Hematopoietic multipotent progenitor cell treated with erythropoietin and hydrocortisone succinate and interleukin-3 and kit ligand, for 15 days (in vitro differentiated cells): ENCODE results near the gene TXNL1.
"Not testable (repeated sequence)": the region's sequence is repeated elsewhere in the genome, so short reads cannot be mapped to it uniquely, and the experiment has no call there.

Source experiments
- DNase-seq: peaks from one replicate; pipeline ENCODE4 v3.0.0-alpha.2; 2015; ENCODE audit warnings: low spot score

Gene TXNL1

DNA sequence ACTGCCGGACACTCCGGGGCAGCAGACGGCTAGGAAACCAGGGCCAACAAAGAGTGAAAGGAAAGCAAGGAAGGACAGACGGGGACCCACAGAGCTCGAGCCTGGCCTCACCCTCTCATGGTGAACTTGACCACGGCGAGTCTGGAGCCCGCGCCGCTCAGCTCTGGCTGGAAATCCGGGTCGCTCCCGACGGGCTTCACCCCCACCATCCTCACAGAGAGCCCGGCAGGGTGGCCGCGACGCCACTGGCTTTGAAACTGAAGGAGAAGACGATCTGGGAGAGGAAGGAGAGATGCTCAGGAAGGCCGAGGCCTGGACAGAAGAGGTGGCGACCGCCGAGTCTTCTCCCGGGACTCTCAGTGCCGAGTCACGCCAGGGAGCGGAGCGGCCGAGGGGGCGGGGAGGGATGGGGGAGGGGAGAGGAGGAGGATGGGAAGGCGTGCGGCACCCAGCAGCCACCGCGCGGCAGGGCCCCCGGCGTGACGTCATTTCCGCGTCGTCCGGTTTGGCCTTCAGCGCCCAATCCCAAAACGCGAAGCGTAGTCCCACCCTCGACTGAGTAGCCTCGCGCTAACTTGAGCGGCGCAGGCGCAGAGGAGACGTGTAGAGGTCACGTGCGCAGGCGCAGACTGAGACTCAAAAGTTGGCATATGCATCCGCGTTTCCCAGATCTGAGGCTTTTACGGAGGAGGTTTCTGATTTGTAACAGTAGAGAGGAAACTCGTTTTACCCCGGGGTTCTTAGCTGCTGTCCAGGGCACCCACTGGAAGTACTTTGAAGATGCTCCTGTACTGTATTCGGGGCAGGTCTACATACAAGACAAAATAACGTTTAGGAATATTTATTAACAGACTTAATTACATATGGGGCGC, at the start of gene TXNL1:
TXNL1 (minus strand) TSS at position 361 of the 872 bp plus-strand sequence; CDS start at position 209, 152 bp downstream.
- DNase-seq = peak; percentile 100

GRCh38 chr18:56684277-56684676, 45.9 kb upstream of the TXNL1 start:
- no peak for DNase-seq

DNA sequence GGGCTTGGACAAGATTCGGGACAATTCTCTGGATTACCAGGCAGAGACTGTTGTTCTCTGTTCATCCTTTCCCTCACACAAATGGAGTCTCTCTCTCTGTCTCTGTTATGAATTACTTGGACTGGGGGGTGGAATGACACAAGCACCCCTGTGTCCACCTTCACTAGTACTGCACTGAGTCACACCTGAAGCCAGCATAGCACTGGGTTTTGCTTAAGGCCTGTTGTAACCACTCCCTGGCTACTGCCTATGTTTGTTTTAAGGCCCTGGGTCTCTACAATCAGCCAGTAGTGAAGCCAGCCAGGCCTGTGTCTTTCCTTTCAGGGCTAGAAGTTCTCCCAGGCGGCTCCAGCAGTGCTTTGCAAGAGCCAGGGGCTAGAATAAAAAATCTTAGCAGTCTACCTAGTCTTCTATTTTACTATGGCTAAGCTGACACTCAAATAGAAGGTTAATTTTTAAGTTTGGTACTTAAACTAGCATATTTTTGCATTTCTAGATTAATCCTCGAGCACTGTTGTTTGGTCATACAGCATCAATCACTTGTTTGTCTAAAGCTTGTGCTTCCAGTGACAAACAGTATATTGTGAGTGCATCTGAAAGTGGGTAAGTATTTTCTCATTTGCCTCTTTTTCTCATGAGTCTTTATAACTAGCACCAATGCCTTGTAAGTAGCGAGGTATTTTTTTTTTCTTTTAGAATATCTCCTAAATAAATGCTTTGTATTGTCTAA, 40.6 kb upstream of the TXNL1 start:
- DNase-seq = no peak

GRCh38 chr18:56676639-56677038, 38.2 kb upstream of the TXNL1 start:
- DNase-seq = no peak

- no peak for DNase-seq
Measured at GRCh38 chr18:56672981-56673380, 34.6 kb upstream of the TXNL1 start.

DNA sequence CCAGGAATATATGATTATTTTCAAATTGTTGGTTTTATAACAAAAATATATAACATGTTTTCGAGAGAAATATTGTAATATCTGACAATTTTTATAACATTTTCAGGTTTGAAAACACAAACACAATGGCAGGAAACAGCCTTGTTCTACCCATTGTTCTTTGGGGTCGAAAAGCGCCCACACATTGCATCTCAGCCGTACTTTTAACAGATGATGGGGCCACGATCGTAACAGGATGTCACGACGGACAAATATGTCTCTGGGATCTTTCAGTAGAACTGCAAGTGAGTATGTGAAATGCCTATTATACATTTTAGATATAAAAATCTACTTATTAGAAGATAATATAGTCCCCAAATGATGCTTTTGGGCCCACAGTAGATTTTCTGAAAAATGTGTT, 34.0 kb upstream of the TXNL1 start:
- DNase-seq = no peak

GRCh38 chr18:56662902-56663301, 24.5 kb upstream of the TXNL1 start:
- DNase-seq = no peak

DNA sequence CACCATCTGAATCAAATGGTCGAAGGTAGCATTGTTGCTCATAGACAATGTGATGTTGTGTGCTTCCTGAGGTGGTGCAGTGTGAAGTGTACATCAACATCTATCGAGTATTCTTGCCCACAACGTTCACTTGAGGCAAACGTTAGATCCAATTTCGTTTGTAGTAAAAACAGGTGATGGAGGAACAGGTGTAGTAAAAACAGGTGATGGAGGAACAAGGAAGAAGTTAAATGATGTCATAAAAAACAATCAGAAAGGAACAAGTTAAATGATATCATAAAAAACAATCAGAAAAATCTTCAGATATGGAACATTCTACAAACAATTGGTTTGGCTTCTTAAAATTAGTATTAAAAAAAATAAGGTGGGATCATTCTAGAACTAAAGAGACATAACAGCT, 24.1 kb upstream of the TXNL1 start:
- DNase-seq = no peak

DNA sequence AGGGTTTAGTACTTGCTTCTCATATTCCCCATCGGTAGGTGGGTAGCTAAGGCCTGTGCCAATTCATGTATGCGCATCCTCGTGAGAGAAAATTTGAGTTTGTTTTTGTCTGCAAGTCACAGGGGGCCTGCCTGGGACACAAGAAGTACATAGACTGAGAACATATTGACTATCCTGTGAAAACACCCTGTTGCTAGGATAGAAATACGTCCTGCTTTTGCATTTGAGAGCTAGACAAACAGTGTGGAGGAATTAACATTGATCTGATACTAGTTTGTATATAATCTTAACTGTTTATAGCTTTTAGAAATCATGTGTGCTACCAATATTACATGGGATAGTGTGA, 23.6 kb upstream of the TXNL1 start:
- no peak for DNase-seq

GRCh38 chr18:56661360-56662062, 23.1 kb upstream of the TXNL1 start:
- DNase-seq = no peak

DNA sequence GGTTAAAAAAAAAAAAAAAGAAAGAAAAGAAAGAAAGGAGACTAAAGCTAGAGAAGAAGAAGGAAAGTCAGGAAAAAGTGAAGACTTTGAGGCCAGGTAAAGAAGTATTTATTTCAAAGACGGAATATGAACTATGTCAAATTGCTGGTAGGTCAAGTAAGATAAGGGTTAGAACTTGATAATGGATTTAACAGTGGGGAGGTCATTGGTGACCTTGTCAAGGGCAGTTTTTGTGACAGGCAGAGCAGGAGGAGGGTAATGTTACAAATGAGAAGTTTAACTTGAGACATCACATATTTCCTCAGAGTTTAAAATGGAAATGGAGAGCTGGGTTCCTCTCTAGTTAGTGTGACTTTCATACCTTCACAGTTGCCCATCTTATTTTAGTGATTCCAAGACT, 22.3 kb upstream of the TXNL1 start:
- DNase-seq = no peak

- no peak for DNase-seq
Measured at GRCh38 chr18:56659111-56659510, 20.7 kb upstream of the TXNL1 start.

DNA sequence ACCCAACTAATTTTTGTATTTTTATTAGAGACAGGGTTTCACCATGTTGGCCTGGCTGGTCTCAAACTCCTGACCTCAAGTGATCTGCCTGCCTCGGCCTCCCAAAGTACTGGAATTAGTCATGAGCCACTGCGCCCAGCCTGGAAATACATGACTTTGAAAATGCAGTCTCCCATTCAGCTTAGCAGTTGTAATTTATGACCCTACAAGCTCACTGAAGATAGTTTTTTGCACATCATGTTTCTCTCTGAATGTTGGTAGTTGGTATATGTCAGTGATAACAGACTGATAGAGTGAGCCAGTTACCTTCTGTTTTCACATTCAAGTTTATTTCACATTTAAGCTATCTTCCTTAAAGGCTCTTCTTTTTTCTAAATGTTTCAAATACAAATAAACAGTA, 19.9 kb upstream of the TXNL1 start:
- no peak for DNase-seq

DNA sequence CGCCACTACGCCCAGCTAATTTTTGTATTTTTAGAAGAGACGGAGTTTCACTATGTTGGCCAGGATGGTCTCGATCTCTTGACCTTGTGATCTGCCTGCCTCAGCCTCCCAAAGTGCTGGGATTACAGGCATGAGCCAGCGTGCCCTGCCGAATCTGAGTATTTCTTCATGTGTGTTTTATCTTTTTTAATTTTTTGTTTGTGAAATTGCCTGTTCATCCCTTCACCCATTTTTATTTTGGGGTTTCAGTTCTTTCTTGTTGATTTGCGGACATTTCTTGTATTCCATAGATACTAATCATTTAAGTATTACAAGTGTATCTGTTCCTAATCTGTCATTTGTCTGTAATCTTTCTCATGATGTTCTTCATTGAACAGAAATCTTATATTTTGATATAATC, 15.9 kb upstream of the TXNL1 start:
- not testable (repeated sequence) for DNase-seq

DNA sequence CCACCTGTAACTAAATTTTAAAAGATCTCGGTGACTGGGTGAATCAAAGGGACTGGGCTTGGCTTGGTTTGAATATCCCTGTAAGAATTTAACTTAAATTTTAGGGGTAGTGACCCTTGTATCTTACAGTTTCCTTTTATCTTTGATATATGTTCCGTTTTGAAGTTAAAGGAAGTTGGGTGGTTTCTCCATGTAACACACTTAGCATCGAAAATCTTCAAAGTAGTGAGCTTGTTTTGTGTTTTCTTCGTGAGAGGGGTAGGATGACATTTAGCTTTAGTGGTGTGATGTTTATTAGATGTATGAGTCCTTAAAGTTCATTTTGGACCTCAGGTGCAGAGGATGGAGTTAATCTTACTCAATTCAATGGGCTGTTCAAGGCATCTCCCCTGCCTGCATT, 14.4 kb upstream of the TXNL1 start:
- no peak for DNase-seq

DNA sequence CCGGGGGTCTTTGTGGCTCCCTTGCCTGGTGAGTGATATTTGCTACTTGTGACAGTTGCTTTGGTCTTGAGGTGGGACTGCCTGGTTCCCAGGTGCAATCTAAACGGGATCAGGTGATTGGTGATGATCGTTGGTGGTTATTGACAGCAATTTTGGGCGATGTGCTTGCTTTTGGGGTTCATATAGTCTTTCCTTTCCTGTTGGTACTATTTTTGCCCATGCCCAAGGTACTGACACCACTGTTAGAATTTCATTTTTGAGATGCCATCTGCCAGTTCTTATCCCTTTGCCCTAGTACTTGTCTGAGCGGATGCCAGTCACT, 13.3 kb upstream of the TXNL1 start:
- no peak for DNase-seq

GRCh38 chr18:56650944-56651770, 12.8 kb upstream of the TXNL1 start, which contains the start of gene WDR7:
Gene WDR7, plus strand, starts transcription at chr18:56651359. Its CDS starts 21,157 bp downstream, at chr18:56672516.
- peak; percentile 93 for DNase-seq

DNA sequence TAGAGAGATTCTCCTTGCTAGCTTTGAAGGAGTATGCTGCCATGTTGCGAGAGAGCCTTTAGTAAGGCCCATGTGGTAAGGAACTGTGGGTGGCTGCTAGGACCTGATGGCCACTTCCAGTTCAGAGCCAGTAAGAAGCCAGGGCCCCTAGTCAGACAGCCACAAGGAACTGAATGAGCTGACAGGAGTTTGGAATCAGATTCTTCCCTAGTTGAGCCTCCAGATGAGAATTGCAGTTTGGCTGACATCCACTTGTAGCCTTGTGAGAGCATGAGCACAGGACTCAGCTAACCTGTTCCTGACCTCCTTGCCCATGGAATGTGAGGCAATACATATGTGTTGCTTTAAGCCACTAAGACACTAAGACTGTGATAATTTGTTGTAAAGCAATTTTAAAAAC, 11.6 kb upstream of the TXNL1 start:
- no peak for DNase-seq

GRCh38 chr18:56647951-56648893, 9.8 kb upstream of the TXNL1 start:
- DNase-seq = no peak

DNA sequence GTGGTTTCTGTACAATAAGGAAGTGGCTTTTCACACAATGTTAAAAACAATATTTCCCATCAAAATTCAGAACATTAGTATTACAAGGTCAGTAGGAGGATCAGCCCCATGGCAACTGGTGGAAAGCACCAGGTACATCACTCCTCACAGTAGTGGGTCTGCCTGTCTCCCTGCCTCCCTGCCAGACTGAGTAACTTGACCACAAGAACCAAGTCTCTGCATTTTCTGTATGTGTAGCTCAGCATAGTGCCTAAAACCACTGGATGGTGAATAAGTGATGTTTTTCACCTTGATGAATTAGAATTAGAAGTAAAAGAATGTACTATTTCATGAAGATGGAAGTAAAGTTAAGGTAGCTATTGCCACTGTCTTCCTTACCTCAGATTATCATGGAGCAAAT, 8.7 kb upstream of the TXNL1 start:
- no peak for DNase-seq
